IMR-90 (cell line): ENCODE measurements around the gene CASK.

Source experiments
- BHLHE40 ChIP-seq: fragments of 150-350 bp; IDR thresholded peaks from 2 replicates; pipeline ENCODE4 v1.6.1; 2016; ENCODE audit warnings: mild to moderate bottlenecking, low read depth, low read length
- CEBPB ChIP-seq: IDR thresholded peaks from 2 replicates; pipeline ENCODE4 v1.6.1; 2012; ENCODE audit warnings: low read depth, low read length, improper control_type of control experiment
- CHD1 ChIP-seq: IDR thresholded peaks from 2 replicates; pipeline ENCODE4 v1.6.1; 2012; ENCODE audit warnings: low read depth, low read length, improper control_type of control experiment
- FOS ChIP-seq: fragments of 150-350 bp; IDR thresholded peaks from 2 replicates; pipeline ENCODE4 v1.6.1; 2016; ENCODE audit warnings: low read depth, low read length
- MAFK ChIP-seq: IDR thresholded peaks from 2 replicates; pipeline ENCODE4 v1.6.1; 2012; ENCODE audit warnings: low read depth, low read length, improper control_type of control experiment
- MXI1 ChIP-seq: IDR thresholded peaks from 2 replicates; pipeline ENCODE4 v1.6.1; 2012; ENCODE audit warnings: low read depth, mild to moderate bottlenecking, low read length, moderate library complexity, borderline replicate concordance
- POLR2A ChIP-seq: IDR thresholded peaks from 2 replicates; pipeline ENCODE4 v1.6.1; 2012; ENCODE audit warnings: mild to moderate bottlenecking, low read depth, low read length
- RAD21 ChIP-seq: IDR thresholded peaks from 2 replicates; pipeline ENCODE4 v1.6.1; 2012; ENCODE audit warnings: low read length, improper control_type of control experiment
- RFX5 ChIP-seq: IDR thresholded peaks from 2 replicates; pipeline ENCODE4 v1.8.0; 2012; ENCODE audit warnings: low read depth, mild to moderate bottlenecking, low read length, moderate library complexity
- SMC3 ChIP-seq: fragments of 150-350 bp; IDR thresholded peaks from 2 replicates; pipeline ENCODE4 v1.6.1; 2016; ENCODE audit warnings: low read depth, mild to moderate bottlenecking, antibody characterized with exemption, low read length, moderate library complexity
- TF ChIP-seq, protein P1 (sequence below): conservative IDR thresholded peaks from 2 replicates; pipeline ENCODE4 v1.5.1; 2012; ENCODE audit warnings: mild to moderate bottlenecking, low read depth, low read length, improper control_type of control experiment
- TF ChIP-seq, protein P2 (sequence below): fragments of 150-350 bp; IDR thresholded peaks from 2 replicates; pipeline ENCODE4 v1.6.1; 2017; ENCODE audit warnings: mild to moderate bottlenecking, antibody characterized with exemption, low read length, low read depth

DNA sequence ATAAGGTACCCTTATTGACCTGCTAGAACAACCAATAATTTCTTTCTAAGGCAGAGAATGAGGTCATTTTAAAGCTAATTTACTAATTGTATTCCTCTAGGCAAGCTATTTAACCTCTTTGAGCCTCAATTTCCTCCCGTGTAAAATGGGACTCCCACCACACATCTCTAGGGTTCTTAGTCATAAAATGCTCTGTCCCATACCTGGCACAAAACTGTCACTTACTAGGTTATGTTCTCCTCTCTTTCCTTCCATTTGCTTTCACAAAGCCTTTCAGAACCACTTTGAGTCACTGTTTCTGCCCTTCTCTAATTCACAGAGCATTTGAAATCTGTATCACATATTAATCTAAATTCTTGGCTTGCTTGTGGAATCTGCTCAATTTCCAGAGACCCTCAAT lies 201.8 kb downstream of the CASK start:
- TF ChIP-seq, protein P1, sequence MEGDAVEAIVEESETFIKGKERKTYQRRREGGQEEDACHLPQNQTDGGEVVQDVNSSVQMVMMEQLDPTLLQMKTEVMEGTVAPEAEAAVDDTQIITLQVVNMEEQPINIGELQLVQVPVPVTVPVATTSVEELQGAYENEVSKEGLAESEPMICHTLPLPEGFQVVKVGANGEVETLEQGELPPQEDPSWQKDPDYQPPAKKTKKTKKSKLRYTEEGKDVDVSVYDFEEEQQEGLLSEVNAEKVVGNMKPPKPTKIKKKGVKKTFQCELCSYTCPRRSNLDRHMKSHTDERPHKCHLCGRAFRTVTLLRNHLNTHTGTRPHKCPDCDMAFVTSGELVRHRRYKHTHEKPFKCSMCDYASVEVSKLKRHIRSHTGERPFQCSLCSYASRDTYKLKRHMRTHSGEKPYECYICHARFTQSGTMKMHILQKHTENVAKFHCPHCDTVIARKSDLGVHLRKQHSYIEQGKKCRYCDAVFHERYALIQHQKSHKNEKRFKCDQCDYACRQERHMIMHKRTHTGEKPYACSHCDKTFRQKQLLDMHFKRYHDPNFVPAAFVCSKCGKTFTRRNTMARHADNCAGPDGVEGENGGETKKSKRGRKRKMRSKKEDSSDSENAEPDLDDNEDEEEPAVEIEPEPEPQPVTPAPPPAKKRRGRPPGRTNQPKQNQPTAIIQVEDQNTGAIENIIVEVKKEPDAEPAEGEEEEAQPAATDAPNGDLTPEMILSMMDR = no peak
- TF ChIP-seq CHD1 (no peak), POLR2A (no peak), SMC3 (no peak), MXI1 (no peak), FOS (no peak), BHLHE40 (no peak), MAFK (no peak), RAD21 (no peak), CEBPB (no peak), RFX5 (no peak)
- TF ChIP-seq, protein P2, sequence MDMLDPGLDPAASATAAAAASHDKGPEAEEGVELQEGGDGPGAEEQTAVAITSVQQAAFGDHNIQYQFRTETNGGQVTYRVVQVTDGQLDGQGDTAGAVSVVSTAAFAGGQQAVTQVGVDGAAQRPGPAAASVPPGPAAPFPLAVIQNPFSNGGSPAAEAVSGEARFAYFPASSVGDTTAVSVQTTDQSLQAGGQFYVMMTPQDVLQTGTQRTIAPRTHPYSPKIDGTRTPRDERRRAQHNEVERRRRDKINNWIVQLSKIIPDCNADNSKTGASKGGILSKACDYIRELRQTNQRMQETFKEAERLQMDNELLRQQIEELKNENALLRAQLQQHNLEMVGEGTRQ = no peak
